NCI-H748 (cell line): Measurements from ENCODE around the gene CPED1.
A peak's percentile ranks its signal among the peaks of the same experiment; 100 is the strongest.

Source experiments
- DNase-seq: peaks from one replicate; lab custom pipeline; 2025; ENCODE audit not compliant: unreplicated experiment; lab: John Stamatoyannopoulos, UW

Gene CPED1

GRCh38 chr7:121126801-121127534 lies 138.5 kb downstream of the CPED1 start:
- DNase-seq, result peak; percentile 29

GRCh38 chr7:121132940-121133339 lies 144.4 kb downstream of the CPED1 start:
- DNase-seq, result no peak

GRCh38 chr7:121133444-121133843 lies 144.9 kb downstream of the CPED1 start:
- no peak for DNase-seq

- no peak for DNase-seq
Measured at GRCh38 chr7:121137580-121137979, 149.1 kb downstream of the CPED1 start.

GRCh38 chr7:121138262-121138933 lies 149.9 kb downstream of the CPED1 start:
- DNase-seq, result peak; percentile 94

GRCh38 chr7:121139427-121139826 lies 150.9 kb downstream of the CPED1 start:
- no peak for DNase-seq

GRCh38 chr7:121140790-121141189 lies 152.3 kb downstream of the CPED1 start:
- no peak for DNase-seq

- DNase-seq, result no peak
Measured at GRCh38 chr7:121151774-121152221, 163.3 kb downstream of the CPED1 start.

GRCh38 chr7:121153411-121153810 lies 164.9 kb downstream of the CPED1 start:
- no peak for DNase-seq

- no peak for DNase-seq
Measured at GRCh38 chr7:121153995-121154394, 165.5 kb downstream of the CPED1 start.

- DNase-seq, result no peak
Measured at GRCh38 chr7:121156825-121157224, 168.3 kb downstream of the CPED1 start.

GRCh38 chr7:121157341-121157751 lies 168.8 kb downstream of the CPED1 start:
- DNase-seq, result no peak

GRCh38 chr7:121157885-121158590 lies 169.5 kb downstream of the CPED1 start:
- no peak for DNase-seq

GRCh38 chr7:121158665-121159064 lies 170.2 kb downstream of the CPED1 start:
- DNase-seq, result no peak

- no peak for DNase-seq
Measured at GRCh38 chr7:121159553-121159952, 171.0 kb downstream of the CPED1 start.

- no peak for DNase-seq
Measured at GRCh38 chr7:121160150-121161008, 171.9 kb downstream of the CPED1 start.

- no peak for DNase-seq
Measured at GRCh38 chr7:121163699-121164098, 175.2 kb downstream of the CPED1 start.

- DNase-seq, result no peak
Measured at GRCh38 chr7:121164247-121164646, 175.7 kb downstream of the CPED1 start.

- DNase-seq, result no peak
Measured at GRCh38 chr7:121166916-121167315, 178.4 kb downstream of the CPED1 start.

- DNase-seq, result no peak
Measured at GRCh38 chr7:121167971-121168370, 179.5 kb downstream of the CPED1 start.

GRCh38 chr7:121169469-121169868 lies 181.0 kb downstream of the CPED1 start:
- DNase-seq, result no peak
